HG03442 (cell line): ENCODE measurements around the gene PTGFR.

Source experiments
- ATAC-seq: cut with Tn5 transposase; IDR thresholded peaks from one replicate; pipeline ENCODE4 v1.9.1; 2021; ENCODE audit warnings: mild to moderate bottlenecking, moderate library complexity; ENCODE audit not compliant: unreplicated experiment

Gene PTGFR

DNA sequence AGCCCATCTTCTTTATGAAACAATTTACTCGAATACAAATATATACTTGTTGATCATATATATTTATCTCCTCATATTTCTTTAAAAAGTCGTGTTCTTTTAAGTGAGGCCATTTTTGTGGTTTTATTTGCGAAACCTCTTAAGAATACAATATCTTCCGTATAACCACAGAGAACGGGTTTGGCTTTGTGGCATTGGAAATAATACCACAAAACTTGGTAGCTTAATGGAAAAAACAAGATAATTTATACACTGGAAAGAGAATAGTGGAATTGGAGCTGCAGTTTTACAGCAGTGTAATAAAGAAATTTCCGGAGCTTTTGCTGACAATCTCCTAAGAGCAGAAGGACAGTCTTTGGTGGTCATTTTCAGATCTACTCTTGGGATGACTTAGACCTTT is 29.4 kb downstream of the PTGFR start:
- no peak for ATAC-seq

DNA sequence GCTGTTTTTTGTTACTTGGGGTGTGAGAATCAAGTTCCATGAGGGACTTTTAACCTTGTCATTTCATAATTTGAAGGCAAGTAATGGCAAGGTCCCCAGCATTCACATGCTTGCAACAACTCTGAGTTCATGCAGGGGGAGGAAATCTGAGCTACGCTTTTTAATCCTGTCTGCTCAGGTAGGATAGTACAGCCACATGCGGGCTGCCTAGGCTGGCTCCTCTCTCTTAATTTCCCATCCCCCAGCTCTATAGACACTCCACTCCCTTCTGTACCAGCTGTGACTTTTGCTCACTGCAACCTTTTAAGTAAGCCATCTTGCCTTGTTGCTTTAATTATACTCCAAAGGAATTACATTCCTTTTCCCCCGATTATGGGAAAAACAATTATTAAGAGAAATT is 30.1 kb downstream of the PTGFR start:
- no peak for ATAC-seq

DNA sequence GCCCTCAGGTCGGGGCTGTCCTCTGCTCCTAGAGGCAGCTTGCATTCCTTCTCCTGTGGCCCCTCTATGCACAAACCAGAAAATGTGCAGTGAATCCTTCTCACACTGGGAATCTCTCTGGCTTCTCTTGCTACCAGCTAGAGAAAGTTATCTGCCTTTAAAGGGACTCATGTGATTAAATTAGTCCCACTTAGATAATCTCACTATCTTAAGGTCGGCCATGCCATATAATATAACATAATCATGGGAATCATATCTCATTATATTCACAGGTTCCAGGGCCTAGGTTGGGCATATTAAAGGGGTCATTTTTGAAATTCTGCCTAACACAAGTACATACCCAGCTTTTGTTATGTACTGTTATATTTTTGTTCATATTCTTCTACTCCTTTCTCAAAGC is 31.4 kb downstream of the PTGFR start:
- no peak for ATAC-seq

DNA sequence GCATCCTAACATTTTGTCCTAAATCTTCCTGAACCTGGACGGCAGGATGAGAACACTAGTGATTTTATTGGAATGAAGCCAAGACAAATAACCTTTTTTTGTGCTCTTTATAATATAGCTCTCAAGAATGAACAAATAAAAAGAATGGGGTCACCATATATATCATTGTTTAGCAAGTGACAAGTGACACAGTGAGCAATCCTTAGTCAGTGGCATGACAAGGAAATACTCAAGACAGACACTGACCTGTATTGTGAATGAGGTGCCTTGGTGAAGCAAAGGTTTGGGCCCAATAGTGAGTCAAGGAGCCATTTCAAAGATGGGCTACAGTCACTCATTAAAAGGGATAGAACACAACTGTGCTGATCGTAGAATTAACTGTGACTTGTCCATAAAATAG is 35.7 kb downstream of the PTGFR start:
- no peak for ATAC-seq

DNA sequence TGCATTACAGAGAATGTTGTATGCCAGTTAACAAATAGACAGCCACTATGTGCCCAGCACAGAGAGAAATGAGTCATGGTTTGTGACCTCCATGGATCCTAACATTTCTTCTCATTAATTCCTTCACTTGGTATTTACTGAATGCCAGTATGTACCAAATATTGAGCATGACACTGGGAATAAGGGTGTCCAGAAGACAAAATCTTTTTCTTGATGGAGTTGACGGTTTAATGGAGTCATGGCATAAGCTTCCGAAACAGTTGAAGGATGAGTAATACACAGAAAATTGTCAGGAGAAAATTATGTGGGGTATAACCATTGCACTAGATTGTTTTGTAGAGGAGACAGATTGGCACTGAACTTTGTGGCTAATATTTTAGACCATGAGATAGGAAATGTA is 36.9 kb downstream of the PTGFR start:
- no peak for ATAC-seq

DNA sequence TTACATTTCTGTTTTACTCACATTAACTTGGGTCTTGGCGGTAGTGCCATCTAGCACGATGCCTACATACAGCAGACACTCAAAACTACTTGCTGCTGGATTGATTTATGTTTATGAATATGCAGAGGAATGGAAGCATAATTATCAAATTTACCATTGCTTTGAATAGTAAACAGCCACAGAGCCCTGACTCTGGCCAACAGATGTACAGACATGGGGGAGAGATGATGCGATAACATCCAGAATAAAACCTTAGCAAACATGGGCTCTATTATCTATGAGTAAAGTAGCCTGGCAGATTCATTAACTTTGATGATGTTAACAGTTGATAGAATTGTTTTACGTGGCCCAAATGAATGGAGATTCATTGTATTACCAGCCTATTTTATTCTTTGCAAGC is 42.8 kb downstream of the PTGFR start:
- no peak for ATAC-seq

DNA sequence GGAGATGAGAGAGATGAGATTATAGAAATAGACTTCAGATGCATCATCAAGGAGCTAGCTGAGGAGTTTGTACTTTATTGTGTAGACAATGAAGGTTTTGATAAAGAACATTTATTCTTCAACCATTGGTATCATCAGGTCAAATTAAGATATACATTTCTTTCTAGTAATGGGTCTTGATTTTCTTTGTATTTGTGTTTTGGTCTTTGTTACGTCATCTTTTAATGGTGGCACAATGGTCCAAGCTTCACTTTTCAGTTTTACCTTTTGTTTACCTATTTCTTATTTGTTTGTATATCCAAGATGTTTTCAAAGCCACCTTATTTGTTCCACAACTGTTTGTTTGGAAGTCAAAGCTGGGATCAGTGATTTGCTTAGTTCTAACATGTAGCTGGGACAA is 44.5 kb downstream of the PTGFR start:
- no peak for ATAC-seq

DNA sequence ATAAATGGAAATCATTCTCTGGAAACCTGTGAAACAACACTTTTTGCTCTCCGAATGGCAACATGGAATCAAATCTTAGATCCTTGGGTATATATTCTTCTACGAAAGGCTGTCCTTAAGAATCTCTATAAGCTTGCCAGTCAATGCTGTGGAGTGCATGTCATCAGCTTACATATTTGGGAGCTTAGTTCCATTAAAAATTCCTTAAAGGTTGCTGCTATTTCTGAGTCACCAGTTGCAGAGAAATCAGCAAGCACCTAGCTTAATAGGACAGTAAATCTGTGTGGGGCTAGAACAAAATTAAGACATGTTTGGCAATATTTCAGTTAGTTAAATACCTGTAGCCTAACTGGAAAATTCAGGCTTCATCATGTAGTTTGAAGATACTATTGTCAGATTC is 45.7 kb downstream of the PTGFR start:
- ATAC-seq, result no peak

DNA sequence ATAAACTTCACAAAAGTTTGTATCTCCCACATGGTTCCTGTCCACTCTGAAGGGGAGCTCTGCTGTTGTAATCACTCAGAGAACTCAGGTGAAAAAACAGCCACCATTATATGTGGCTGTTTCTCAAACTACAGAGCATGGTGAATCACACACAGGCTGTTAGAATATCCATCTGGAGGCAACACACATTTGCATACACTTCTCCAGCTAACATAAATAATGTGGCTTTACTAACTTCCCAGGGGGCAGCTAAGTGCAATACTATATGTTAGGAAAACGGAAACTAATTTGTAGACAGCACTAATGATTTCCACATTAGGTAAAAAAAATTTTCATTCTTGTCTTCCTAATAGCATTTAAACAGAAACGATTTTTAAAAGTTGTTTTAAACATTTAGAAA is 49.3 kb downstream of the PTGFR start:
- no peak for ATAC-seq

DNA sequence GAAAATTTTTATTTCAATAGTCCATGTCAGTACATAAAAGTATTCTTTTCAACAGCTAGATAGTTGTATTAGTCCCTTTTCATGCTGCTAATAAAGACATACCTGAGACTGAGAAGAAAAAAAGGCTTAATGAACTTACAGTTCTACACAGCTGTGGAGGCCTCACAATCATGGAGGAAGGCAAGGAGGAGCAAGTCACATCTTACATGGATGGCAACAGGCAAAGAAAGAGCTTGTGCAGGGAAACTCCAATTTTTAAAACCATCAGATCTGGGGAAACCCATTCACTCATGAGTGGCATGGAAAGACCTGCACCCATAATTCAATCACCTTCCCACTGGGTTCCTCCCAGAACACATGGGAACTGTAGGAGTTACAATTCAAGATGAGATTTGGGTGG is 50.7 kb downstream of the PTGFR start:
- no peak for ATAC-seq

DNA sequence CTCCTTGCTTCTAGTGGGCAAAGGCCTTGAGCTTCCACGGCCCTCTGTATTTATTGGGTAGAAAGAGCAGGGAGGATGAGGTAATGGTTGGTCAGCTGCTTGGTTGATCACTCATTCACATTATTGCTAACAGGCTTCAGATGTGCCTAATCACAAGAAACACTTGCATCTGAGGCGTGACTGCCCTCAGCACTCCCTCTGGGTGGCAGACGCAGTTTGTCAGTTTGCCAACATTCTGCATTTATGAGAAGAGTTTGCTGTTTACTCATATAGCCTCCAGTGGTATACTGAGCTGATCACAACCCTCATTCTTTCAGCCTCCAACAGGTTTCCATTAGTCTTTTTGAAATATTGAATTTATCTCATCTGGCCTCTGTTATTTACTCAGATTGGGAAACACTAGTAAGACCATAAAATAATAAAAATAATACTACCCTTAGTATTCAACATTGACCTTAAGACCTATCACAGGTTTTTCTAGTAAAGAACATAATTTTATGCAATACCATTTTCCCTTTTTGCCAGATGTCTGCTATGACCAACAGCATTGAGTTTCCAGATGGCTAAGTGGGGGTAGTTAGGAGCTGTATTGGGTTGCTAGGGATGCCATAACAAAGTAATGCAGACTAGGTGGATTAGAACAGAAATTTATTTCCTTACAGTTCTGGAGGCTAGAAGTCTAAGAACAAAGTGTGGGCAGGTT is 53.3 kb downstream of the PTGFR start:
- no peak for ATAC-seq

DNA sequence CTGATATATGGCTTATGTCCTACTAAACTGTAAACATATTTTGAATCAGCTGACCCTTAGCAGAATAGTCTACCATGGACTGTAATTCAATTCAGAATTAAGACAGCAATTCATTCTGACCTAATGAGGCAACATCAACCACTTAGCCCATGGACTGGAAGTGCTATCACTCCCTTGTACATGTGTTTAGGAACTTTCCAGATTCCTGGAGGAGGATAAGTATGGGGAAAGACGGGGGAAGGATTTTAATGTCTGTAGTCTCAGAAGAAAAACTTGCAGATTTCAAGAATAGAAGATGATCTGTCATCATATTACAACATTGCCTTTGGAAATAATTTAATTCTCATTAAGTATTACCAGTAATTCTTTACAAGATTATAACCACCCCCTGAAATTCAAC is 56.3 kb downstream of the PTGFR start:
- no peak for ATAC-seq

DNA sequence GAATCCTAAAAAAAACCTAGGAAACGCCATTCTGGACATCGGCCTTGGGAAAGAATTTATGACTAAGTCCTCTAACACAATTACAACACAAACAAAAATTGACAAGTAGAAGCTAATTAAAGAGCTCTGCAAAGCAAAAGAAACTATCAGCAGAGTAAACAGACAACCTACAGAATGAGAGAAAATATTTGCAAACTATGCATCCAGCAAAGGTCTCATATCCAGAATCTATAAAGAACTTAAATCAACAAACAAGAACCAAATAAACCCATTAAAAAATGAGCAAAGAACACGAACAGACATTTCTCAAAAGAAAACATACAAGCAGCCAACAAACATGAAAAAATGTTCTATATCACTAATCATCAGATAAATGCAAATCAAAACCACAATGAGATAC is 58.6 kb downstream of the PTGFR start:
- ATAC-seq, result no peak

DNA sequence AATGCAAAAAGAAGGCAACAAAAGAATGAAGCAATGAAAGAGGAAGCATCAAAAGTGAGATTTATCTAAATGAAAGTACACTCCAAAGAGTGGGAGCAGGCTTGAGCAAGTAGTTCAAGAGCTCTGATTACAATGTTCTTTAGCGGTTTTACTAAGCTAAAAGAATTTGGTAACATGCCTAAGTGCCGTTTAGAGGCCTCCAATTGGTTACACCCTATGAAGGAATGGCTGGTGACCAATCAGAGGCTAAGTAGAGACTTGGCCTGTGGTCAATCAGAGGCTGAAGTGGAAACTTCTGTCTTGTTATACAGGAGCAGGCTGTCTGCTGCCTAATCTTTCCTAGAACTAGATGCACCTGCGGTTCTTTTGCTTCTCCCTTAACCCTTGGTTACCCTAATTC is 59.1 kb downstream of the PTGFR start:
- no peak for ATAC-seq

DNA sequence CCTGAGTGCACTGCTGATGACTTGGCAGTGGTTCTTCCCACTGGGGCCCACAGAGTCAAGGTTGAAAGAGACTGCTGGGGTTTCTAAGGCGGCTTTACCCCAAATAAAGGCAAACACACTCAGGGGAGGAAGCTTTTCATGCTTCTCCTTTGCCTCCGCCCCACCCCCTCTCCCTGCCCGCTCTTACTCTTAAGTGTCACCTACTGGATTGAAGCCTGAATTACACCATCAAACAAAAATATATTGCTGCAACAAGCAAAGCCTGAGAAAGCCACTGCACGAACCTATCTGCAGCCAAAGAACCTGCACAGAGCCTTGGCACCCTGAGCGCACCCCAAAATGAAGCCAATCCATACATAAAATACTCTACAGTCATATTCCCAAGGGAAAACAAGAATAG is 63.1 kb downstream of the PTGFR start:
- ATAC-seq, result peak; percentile 43

DNA sequence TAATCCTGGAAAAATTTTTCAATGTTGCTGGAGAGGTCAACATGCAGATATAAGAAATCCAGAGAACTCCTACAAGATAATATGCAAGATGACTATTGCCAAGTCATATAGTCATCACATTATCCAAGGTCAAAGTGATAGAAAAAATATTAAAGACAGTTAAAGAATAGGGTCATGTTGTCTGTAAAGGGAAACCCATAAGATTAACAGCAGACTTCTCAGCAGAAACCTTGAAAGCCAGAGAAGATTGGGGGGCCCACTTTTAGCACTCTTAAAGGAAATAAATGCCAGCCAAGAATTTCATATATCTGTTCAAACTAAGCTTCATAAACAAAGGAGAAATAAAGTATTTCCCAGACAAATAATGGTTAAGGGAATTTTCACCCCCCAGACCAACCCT is 64.1 kb downstream of the PTGFR start:
- no peak for ATAC-seq

DNA sequence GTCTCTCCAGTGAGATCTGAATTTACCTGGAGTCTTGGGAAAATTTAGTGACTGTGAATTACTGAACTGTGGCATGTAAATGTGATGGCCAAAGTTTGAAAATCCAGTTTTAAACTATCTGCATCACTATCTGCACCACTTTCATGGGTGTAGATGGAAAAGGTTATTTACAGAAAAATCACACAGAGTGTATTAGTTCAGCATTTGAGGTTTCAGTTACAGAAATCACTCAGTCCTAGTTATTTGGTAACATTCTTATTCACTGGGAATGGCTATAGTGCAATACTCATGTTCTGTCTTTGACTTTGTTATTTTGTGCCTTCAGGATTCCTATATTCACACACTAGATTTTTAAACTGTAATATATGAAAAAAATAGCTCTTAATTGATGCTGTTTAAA is 68.9 kb downstream of the PTGFR start:
- no peak for ATAC-seq

DNA sequence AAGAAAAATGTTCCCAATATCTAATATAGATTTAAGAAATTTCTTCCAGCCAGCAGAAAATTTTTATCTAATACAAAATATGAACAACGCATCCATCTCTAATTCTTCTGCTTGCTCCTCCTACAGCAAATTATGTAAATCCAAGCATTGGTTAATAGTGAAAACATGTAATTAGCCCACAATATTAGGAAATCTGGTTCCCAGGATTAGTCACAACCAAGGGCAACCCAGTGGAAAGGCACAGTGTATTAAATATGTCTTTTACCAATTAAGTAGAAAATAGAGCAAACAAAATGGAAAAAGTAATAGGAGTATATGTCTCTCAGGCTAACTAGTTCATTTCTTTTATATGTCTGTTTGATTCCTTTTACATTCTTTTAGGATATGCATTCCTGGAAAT is 70.0 kb downstream of the PTGFR start:
- ATAC-seq, result no peak

DNA sequence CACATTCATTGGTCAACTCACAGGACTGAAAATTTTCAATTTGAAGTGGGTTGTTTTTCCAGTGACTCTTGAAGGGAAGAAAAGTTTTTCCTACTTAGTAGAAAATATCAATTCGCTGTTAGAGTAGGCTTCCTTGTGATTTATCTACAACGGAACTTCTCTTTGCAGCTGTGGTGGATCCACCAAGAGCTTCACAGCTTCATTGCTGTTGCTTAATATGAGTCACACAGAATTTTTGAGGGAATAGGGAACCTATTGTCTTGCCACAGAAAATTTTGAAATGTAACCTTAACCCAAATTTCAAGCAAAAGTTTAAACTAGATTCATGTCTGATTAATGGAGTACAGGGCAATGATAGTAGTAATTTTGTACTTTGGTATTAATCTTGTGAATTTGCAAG is 71.1 kb downstream of the PTGFR start:
- no peak for ATAC-seq

DNA sequence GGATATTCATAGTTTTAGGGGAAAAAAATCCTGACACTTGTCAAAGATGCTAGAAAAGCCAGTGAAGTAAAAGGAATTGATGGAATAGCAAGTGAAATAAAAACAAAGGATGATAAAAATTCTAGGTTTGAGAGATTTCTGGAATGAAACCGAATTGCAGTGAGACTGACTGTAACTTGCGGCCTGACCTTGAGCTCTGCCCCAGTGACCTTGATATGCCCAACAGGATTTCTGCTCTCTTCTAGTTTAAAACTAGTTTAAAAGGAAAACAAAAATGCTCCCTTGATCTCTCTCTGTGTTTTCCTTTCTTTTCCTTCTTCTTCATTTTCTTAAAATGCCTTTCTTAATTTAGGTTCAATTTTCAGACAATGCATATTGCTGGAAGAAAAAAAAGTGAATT is 74.6 kb downstream of the PTGFR start:
- no peak for ATAC-seq

DNA sequence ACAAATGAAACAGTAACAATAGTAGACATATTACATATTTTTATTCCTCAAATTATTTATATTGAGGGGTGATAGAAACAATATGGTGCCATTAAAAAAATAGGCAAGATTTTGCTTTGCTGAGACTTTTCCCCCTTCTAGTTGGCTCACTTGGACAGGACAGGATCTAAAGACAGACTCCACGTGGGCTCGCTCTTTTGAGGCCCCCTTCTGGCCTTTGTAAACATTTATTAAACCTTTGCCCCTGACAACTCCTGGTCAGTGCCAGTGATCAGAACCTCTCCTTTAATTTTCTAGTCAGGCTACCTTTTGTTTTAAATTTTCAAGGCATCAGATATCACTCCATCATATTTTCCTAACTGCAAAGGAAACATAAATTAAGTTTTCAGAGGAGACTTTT is 79.8 kb downstream of the PTGFR start:
- no peak for ATAC-seq

DNA sequence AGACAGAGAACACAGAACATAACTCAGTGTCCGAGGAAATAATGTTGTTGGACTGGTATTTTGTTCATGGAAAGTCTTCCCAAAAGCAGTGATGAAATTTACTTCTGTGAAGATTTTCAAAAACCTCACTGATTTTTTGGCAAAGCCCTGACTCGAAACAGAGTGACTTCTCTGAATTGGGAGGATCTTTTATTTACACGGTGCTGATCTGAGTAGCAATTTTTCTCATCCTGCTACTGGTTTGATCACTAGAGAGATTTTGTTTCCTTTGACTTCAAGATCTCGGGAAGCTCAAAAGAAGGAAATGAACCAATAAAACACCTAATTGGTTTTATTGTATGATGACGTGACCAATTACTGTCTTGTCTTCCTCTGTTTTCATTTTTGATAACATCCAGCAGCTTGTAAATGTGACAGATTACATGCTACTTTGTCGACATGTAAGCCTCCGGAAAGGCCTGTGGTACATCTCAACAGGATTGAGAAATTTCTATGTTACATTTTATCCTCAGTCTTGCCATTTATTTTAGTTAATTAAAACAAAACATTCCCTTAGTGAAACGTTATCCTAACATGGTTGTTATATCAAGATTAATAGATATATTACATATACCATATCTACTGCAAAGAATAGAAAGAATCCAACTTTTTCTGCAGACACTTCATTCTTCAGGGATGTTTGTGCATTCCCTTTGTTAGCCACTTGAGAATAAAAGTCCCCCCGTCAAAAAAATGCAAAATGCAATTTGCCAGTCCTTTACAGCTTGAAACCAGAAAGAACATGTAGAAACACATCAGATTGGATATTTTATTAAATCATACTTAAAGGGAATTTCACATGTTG is 86.7 kb downstream of the PTGFR start:
- no peak for ATAC-seq

DNA sequence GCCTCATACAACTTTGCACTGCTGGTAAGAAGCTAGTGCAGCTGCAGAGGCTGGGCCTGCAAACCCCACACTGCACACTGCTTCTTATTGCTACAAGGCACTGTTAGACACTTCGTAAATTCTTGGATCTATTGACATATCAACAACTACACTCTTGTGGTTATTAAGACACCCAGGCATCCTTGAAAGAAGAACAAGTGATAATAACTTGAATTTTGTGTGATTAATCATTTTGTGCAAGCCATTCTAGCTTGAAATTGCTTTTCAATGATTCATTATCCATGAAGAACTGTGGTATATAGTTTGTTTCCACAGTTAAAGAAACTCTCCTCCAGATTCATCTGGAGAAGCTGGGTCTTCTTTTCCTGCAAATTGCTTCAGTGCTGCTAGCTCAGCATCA is 95.8 kb downstream of the PTGFR start:
- no peak for ATAC-seq
